Measurements from ENCODE around the gene PRDM11. TPM values are rescaled to one million over a fixed set of nuclear protein-coding genes. Genes with fewer than 3 reads are reported as not detected.

Gene PRDM11
- total RNA-seq, 1 donor from 2014 or later: 23.6 TPM

GRCh38 chr11:45270946-45271716 lies 124.7 kb downstream of the PRDM11 start:
- Mint-ChIP-seq H3K36me3 (ENCODE audit: low read depth) (no peaks in the 10 kb centered on the region), H3K9me3 (peaks cover 5% of the 10 kb centered on the region), H3K4me3 (no peak overlapping the region), H3K27me3 (peaks cover 46% of the 10 kb centered on the region), H3K27ac (no peak overlapping the region), H3K4me1 (no peaks in the 10 kb centered on the region)
- ChIA-PET POLR2A (no interaction called here), CTCF (no interaction called here)
- ATAC-seq (ENCODE audit: low read depth) (no peak), DNase-seq (no peak)
- intact Hi-C loops (cut with micrococcal nuclease): no loop called here
- no peak for TF ChIP-seq CTCF (IDR thresholded peaks at IDR 0.05)

GRCh38 chr11:45272701-45273100 lies 126.3 kb downstream of the PRDM11 start:
- H3K27me3 Mint-ChIP-seq: peaks cover 52% of the 10 kb centered on the region
- POLR2A ChIA-PET: no interaction called here
- ATAC-seq (ENCODE audit: low read depth) (no peak), DNase-seq (no peak)
- H3K27ac Mint-ChIP-seq: no peak overlapping the region
- H3K4me3 Mint-ChIP-seq: no peak overlapping the region
- H3K4me1 Mint-ChIP-seq: no peaks in the 10 kb centered on the region
- CTCF ChIA-PET: no interaction called here
- no peaks in the 10 kb centered on the region for H3K36me3 Mint-ChIP-seq (ENCODE audit: low read depth)
- TF ChIP-seq CTCF (IDR thresholded peaks at IDR 0.05): no peak
- intact Hi-C loops (cut with micrococcal nuclease): no loop called here
- peaks cover 5% of the 10 kb centered on the region for H3K9me3 Mint-ChIP-seq

- H3K9me3 Mint-ChIP-seq: peaks cover 5% of the 10 kb centered on the region
- H3K36me3 Mint-ChIP-seq (ENCODE audit: low read depth): no peaks in the 10 kb centered on the region
- no peaks in the 10 kb centered on the region for H3K4me1 Mint-ChIP-seq
- CTCF ChIA-PET: no interaction called here
- POLR2A ChIA-PET: no interaction called here
- no peak overlapping the region for H3K4me3 Mint-ChIP-seq
- intact Hi-C loops (cut with micrococcal nuclease): no loop called here
- ATAC-seq (ENCODE audit: low read depth) (no peak), DNase-seq (no peak)
- TF ChIP-seq CTCF (IDR thresholded peaks at IDR 0.05): no peak
- peaks cover 52% of the 10 kb centered on the region for H3K27me3 Mint-ChIP-seq
- H3K27ac Mint-ChIP-seq: no peak overlapping the region
Observed at GRCh38 chr11:45273509-45273908, 127.1 kb downstream of the PRDM11 start.

- Mint-ChIP-seq H3K36me3 (ENCODE audit: low read depth) (no peaks in the 10 kb centered on the region), H3K9me3 (peaks cover 5% of the 10 kb centered on the region), H3K27me3 (peaks cover 46% of the 10 kb centered on the region), H3K27ac (no peak overlapping the region), H3K4me3 (no peak overlapping the region), H3K4me1 (no peaks in the 10 kb centered on the region)
- CTCF ChIA-PET: no interaction called here
- no peak for TF ChIP-seq CTCF (IDR thresholded peaks at IDR 0.05)
- DNase-seq (no peak), ATAC-seq (ENCODE audit: low read depth) (no peak)
- POLR2A ChIA-PET: no interaction called here
- intact Hi-C loops (cut with micrococcal nuclease): no loop called here
Observed at GRCh38 chr11:45274206-45274605, 127.8 kb downstream of the PRDM11 start.

- Mint-ChIP-seq H3K27ac (no peak overlapping the region), H3K36me3 (ENCODE audit: low read depth) (no peaks in the 10 kb centered on the region), H3K27me3 (peaks cover 45% of the 10 kb centered on the region), H3K9me3 (peaks cover 10% of the 10 kb centered on the region), H3K4me3 (no peak overlapping the region), H3K4me1 (no peaks in the 10 kb centered on the region)
- ATAC-seq (ENCODE audit: low read depth) (no peak), DNase-seq (no peak)
- intact Hi-C loops (cut with micrococcal nuclease): no loop called here
- TF ChIP-seq CTCF (IDR thresholded peaks at IDR 0.05): no peak
- ChIA-PET POLR2A (no interaction called here), CTCF (no interaction called here)
Observed at GRCh38 chr11:45275828-45276227, 129.4 kb downstream of the PRDM11 start.

All from activated B cell treated with CpG ODN at 0.5 μM for 24 hours (primary cell).